ENCODE results near the gene CWF19L1.

GRCh38 chr10:100304414-100304813 is 37.0 kb upstream of the CWF19L1 start:
- no peak for TF ChIP-seq POLR2A (IDR thresholded peaks at IDR 0.05)
- no peak for TF ChIP-seq CTCF (IDR thresholded peaks at IDR 0.05)
- no peak for TF ChIP-seq POLR2AphosphoS5 (IDR thresholded peaks at IDR 0.05)
